ENCODE results near the gene TMC5. TPM values are rescaled to one million over a fixed set of nuclear protein-coding genes. Genes with fewer than 3 reads are reported as not detected.

TMC5 gene
- total and polyA plus RNA-seq, 2 of the 8 experiments (the other 6 are each of a cell fraction or from before 2014, with no cell fraction given) = 1.6 to 1.8 TPM

- no peaks in the 10 kb centered on the region for H4K20me1 ChIP-seq (replicated peaks in 1 of 2; ENCODE audit: control insufficient read depth in 1 of 2, insufficient read depth in 2 of 2, low read length in 2 of 2)
- H3K4me2 ChIP-seq (ENCODE audit: insufficient read depth in 1 of 2, low read depth in 2 of 2, low read length in 2 of 2) = peak overlapping the region; percentile 89 to 99
- H3K9me3 ChIP-seq (ENCODE audit: insufficient read depth in 2 of 2, low read depth in 1 of 2, low read length in 1 of 2) = no peaks in the 10 kb centered on the region
- ChIA-PET CTCF (ENCODE audit: partially characterized antibody) (interaction anchor here (0.9 to 1.9 kb wide), 4 partner anchors 22 to 48 kb away, joined by 3 to 6 read pairs (median 5); partner anchors contain the start of gene VPS35L), POLR2A (ENCODE audit: partially characterized antibody) (interaction anchor here (0.9 to 3.5 kb wide), 7 partner anchors 9 to 457 kb away, joined by 3 to 31 read pairs (median 3); partner anchors contain the start of genes COQ7 and VPS35L)
- no peak overlapping the region for H2BK15ac ChIP-seq (ENCODE audit: low read length)
- FAIRE-seq (no peak), DNase-seq (ENCODE audit: low read depth in 1 of 2, low spot score in 2 of 2) (no peak)
- H3K27me3 ChIP-seq (replicated peaks in 1 of 4; ENCODE audit: control insufficient read depth in 3 of 4, extremely low read depth in 1 of 4, insufficient read depth in 3 of 4, low read length in 3 of 4) = no peaks in the 10 kb centered on the region
- H3K9ac ChIP-seq (replicated peaks in 1 of 4; ENCODE audit: extremely low read depth in 1 of 4, low read depth in 3 of 4, low read length in 3 of 4) = peak overlapping the region in 3 of 4 experiments; percentile 43 to 69 (median 59); a peak in 6 of 7 replicates
- no peak overlapping the region for H2BK120ac ChIP-seq (replicated peaks; ENCODE audit: low read depth, low read length)
- H3K79me1 ChIP-seq (ENCODE audit: low read depth, low read length) = peaks cover 5% of the 10 kb centered on the region; the same call in 1 of the 2 replicates
- H3K4me1 ChIP-seq (replicated peaks in 1 of 4; ENCODE audit: control insufficient read depth in 3 of 4, insufficient read depth in 4 of 4, low read length in 3 of 4) = peaks cover 5 to 17% (median 11%) of the 10 kb centered on the region in 4 experiments; a peak in 6 of 7 replicates
- no peak overlapping the region for H2AK5ac ChIP-seq (ENCODE audit: low read depth, low read length)
- peaks cover 0 to 17% (median 11%) of the 10 kb centered on the region in 4 experiments; a peak in 4 of 8 replicates for H3K36me3 ChIP-seq (ENCODE audit: control insufficient read depth in 2 of 4, insufficient read depth in 4 of 4, low read length in 3 of 4)
- H2AFZ ChIP-seq (ENCODE audit: low read length) = peak overlapping the region; percentile 11; the same call in 1 of the 2 replicates
- no peak overlapping the region for H4K5ac ChIP-seq (ENCODE audit: insufficient read length, low read depth, low read length)
- H2BK20ac ChIP-seq (ENCODE audit: low read length) = no peak overlapping the region
- 0 out of 2 replicates have a peak overlapping the region, but pooled peaks have one; percentile 9 for H3K27ac ChIP-seq (ENCODE audit: low read depth, low read length)
- peak overlapping the region; percentile 84 to 92 (median 88) for H3K4me3 ChIP-seq (ENCODE audit: extremely low read depth in 1 of 4, insufficient read depth in 2 of 4, low read depth in 3 of 4, low read length in 4 of 4)
- no peak overlapping the region for H2BK12ac ChIP-seq (ENCODE audit: low read depth, low read length)
- H3K23ac ChIP-seq (ENCODE audit: insufficient read length) = no peak overlapping the region
- H4K8ac ChIP-seq (ENCODE audit: extremely low read depth, insufficient read depth, low read length) = no peak overlapping the region
- WGBS, 2 experiments (ENCODE audit: extremely low coverage in 1 of 2, insufficient coverage in 1 of 2, insufficient read length in 1 of 2, insufficient replicate concordance in 2 of 2, low coverage in 1 of 2, low lambda C conversion rate in 2 of 2, missing lambda C conversion rate in 1 of 2) = 10% methylated on average over 19 of the region's 19 CpGs; no CpG with 5 or more reads in 1 of the 2 experiments
- H3K79me2 ChIP-seq (ENCODE audit: control insufficient read depth in 1 of 2, insufficient read depth in 2 of 2, low read length in 2 of 2) = peaks cover 3 to 42% of the 10 kb centered on the region in 2 experiments; a peak in 3 of 4 replicates
- H4K91ac ChIP-seq (replicated peaks; ENCODE audit: insufficient read length, low read length) = no peak overlapping the region
- H3K14ac ChIP-seq (ENCODE audit: insufficient read length) = no peak overlapping the region
- peaks cover 8% of the 10 kb centered on the region for H3K23me2 ChIP-seq (ENCODE audit: low read depth, low read length)
- no peak overlapping the region for H3K56ac ChIP-seq (replicated peaks; ENCODE audit: insufficient read length, low read depth, low read length)
- no peak overlapping the region for H3K18ac ChIP-seq (ENCODE audit: extremely low read depth, low read length)
- TF ChIP-seq ASH2L (IDR thresholded peaks at IDR 0.05; ENCODE audit: low read length) (peak; percentile 5), HDAC2 (IDR thresholded peaks at IDR 0.05; ENCODE audit: borderline replicate concordance in 1 of 2, low read depth in 2 of 2, low read length in 2 of 2) (no peak), CHD2 (IDR thresholded peaks at IDR 0.05; ENCODE audit: low read length) (no peak), CBX5 (IDR thresholded peaks at IDR 0.05; ENCODE audit: low read depth, low read length) (no peak), NRF1 (IDR thresholded peaks at IDR 0.05; ENCODE audit: low read depth, low read length) (no peak), YY1 (IDR thresholded peaks at IDR 0.05; ENCODE audit: low read depth, low read length) (0 out of 2 replicates have a peak, but pooled peaks have one; percentile 32)
- H2BK5ac ChIP-seq (ENCODE audit: low read depth, low read length) = no peak overlapping the region; the same call in 1 of the 2 replicates
- no peak overlapping the region for H3K4ac ChIP-seq (replicated peaks; ENCODE audit: insufficient read length, low read depth, low read length)
Measured at GRCh38 chr16:19524616-19525384, 107.1 kb downstream of the TMC5 start.
